Brain microvascular endothelial cell (primary cell): ENCODE results near the gene MPG.

ENCODE experiments used
- DNase-seq: peaks from one replicate; pipeline ENCODE4 v3.0.0-alpha.2; 2020
- H3K27ac ChIP-seq: fragments of 250-450 bp; sonication (Bioruptor Pico); 2 replicates; pipeline ENCODE4 v1.5.1; 2020; ENCODE audit warnings: mild to moderate bottlenecking, moderate library complexity
- H3K27me3 ChIP-seq: fragments of 250-450 bp; sonication (Bioruptor Pico); replicated peaks from 2 replicates; pipeline ENCODE4 v1.5.1; 2020; ENCODE audit warnings: mild to moderate bottlenecking
- H3K36me3 ChIP-seq: fragments of 250-450 bp; sonication (Bioruptor Pico); replicated peaks from 2 replicates; pipeline ENCODE4 v1.5.1; 2020; ENCODE audit warnings: mild to moderate bottlenecking
- H3K4me3 ChIP-seq: 2 replicates; pipeline ENCODE4 v1.5.1; 2011; ENCODE audit warnings: low read depth, mild to moderate bottlenecking, control low read depth, low read length, moderate library complexity
- CTCF ChIP-seq: IDR thresholded peaks from 2 replicates; pipeline ENCODE4 v1.5.1; 2011; ENCODE audit warnings: low read depth, mild to moderate bottlenecking, moderate library complexity, low read length, control low read depth, inconsistent platforms; ENCODE audit errors: missing control alignments
- in situ Hi-C: cut with HindIII; loops from 2 replicates; pipeline ENCODE4 v1.10.0; 2017; ENCODE audit warnings: low sequenced_read_pairs, low pct_ligation_motif_present

MPG gene

GRCh38 chr16:77273-77806, 685 bp upstream of the MPG start:
- peak overlapping the region; percentile 84 for H3K27ac ChIP-seq
- in situ Hi-C loops: no loop called here
- no peaks in the 10 kb centered on the region for H3K27me3 ChIP-seq
- H3K36me3 ChIP-seq: peaks cover 15% of the 10 kb centered on the region
- peak; percentile 68 for DNase-seq
- H3K4me3 ChIP-seq: peak overlapping the region; percentile 53
- no peak for TF ChIP-seq CTCF

DNA sequence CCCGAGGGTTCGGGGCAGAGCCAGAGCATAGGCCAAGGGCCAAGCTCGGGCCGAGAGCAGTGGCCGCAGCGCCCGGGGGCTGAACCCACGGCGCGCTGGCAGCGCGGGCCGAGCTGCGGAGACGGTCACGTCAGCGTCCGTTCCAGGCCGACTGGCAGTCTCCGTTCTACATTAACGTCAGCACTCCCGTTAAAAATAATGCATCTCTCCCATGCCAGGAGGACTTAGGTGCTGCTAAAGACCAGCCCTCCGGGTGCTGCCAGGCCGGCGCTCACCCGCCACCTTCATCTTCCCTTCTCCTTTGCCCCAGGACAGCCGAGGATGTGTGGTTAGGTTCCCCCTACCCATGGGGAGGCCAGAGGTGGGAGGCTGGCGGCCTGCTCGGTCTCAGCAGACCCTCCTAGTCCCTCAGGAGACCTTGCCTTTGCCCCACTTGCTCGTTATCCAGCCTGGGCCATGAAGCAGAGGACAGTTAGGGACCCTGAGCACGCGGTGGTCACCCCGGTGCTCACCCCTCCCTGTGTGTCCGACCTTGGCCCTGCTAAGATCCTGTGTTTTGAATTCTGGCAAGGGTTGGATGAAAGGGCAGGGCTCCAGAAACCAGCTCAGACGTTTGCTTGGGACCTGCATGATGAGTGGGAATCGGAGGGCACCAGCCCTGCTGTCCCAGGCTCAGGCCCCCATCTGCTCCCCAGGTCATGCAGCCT, 572 bp downstream of the MPG start:
- no peak for DNase-seq
- in situ Hi-C loops: no loop called here
- Histone ChIP-seq H3K4me3 (peak overlapping the region; percentile 53), H3K36me3 (peaks cover 21% of the 10 kb centered on the region), H3K27me3 (no peaks in the 10 kb centered on the region), H3K27ac (peak overlapping the region; percentile 84)
- no peak for TF ChIP-seq CTCF

DNA sequence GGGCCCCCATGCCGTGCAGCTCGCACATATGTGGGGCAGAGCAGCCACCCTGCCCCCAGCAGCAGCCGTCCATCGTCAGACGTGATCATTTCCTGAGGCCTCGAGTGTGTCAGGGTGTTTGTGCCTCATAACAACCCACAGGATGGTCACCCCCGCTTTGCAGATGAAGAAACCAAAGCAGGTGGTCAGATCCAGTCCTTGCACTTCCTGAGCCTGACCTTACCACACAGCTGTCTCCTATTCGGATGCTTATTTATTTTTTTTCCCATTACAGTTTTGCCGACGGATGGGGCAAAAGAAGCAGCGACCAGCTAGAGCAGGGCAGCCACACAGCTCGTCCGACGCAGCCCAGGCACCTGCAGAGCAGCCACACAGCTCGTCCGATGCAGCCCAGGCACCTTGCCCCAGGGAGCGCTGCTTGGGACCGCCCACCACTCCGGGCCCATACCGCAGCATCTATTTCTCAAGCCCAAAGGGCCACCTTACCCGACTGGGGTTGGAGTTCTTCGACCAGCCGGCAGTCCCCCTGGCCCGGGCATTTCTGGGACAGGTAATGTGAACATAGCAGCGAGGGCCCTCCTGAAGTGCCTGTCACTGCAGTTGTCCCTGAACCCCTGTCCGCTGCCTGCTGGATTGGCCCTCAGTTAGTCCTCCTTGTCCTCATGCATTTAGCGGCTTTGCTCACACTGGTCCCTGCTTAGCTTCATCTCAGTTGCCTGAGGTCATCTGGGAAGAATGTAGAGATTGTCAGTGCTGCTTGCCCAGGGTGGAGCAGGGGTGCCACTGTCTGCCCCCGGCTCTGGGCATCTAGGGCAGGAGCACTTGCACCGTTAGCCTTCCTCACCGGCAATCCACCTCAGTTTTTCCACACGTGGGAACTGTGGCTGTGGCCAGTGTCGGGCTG, 1.4 kb downstream of the MPG start:
- Histone ChIP-seq H3K4me3 (peak overlapping the region; percentile 53), H3K27me3 (no peaks in the 10 kb centered on the region), H3K36me3 (peaks cover 21% of the 10 kb centered on the region), H3K27ac (peak overlapping the region; percentile 84)
- in situ Hi-C loops: no loop called here
- no peak for DNase-seq
- TF ChIP-seq CTCF: no peak

- H3K27ac ChIP-seq: no peak overlapping the region
- in situ Hi-C loops: no loop called here
- H3K27me3 ChIP-seq: no peaks in the 10 kb centered on the region
- DNase-seq: no peak
- H3K36me3 ChIP-seq: peaks cover 50% of the 10 kb centered on the region
- no peak overlapping the region for H3K4me3 ChIP-seq
- TF ChIP-seq CTCF: no peak
Observed at GRCh38 chr16:83060-83603, 5.1 kb downstream of the MPG start.

- Histone ChIP-seq H3K27ac (peak overlapping the region; percentile 32), H3K36me3 (peaks cover 57% of the 10 kb centered on the region), H3K27me3 (no peaks in the 10 kb centered on the region), H3K4me3 (no peak overlapping the region)
- peak; percentile 34 for TF ChIP-seq CTCF
- DNase-seq: no peak
- in situ Hi-C loops: no loop called here
Observed at GRCh38 chr16:83781-84615, 6.0 kb downstream of the MPG start.
